Measurements from ENCODE around the gene GTF3A.
A peak's percentile ranks its signal among the peaks of the same experiment; 100 is the strongest.

DNA sequence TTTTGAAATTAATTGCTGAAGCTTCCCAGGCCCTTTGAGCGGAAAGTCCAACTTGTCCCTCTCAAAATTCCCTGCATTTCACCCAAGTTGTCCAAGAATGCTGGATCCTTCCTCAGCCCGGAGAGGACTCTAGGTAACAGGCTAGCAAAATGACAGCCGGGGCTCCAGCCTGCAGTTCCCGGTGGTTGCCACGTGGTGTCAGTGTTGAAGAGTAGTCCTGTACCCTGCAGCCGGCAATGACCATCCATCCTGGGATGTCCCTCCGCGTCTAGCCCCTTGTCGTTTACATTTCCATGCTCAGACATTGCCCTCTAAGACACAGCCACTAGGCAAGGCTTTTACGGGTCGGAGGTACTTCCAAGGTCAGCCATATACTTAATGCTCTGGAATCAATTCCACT lies 57.3 kb downstream of the GTF3A start:
- TF ChIP-seq, protein P1, sequence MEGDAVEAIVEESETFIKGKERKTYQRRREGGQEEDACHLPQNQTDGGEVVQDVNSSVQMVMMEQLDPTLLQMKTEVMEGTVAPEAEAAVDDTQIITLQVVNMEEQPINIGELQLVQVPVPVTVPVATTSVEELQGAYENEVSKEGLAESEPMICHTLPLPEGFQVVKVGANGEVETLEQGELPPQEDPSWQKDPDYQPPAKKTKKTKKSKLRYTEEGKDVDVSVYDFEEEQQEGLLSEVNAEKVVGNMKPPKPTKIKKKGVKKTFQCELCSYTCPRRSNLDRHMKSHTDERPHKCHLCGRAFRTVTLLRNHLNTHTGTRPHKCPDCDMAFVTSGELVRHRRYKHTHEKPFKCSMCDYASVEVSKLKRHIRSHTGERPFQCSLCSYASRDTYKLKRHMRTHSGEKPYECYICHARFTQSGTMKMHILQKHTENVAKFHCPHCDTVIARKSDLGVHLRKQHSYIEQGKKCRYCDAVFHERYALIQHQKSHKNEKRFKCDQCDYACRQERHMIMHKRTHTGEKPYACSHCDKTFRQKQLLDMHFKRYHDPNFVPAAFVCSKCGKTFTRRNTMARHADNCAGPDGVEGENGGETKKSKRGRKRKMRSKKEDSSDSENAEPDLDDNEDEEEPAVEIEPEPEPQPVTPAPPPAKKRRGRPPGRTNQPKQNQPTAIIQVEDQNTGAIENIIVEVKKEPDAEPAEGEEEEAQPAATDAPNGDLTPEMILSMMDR (IDR thresholded peaks at IDR 0.05) = peak in 6 of 7 experiments; percentile 26 to 56 (median 42)
- TF ChIP-seq POLR2A (IDR thresholded peaks at IDR 0.05) = no peak

All from body of pancreas (tissue), 4 donors.